ENCODE results near the gene CX3CR1.
A peak's percentile ranks its signal among the peaks of the same experiment; 100 is the strongest.

CX3CR1 gene

GRCh38 chr3:39271363-39271914, 8.4 kb downstream of the CX3CR1 start:
- TF ChIP-seq CTCF (IDR thresholded peaks at IDR 0.05; ENCODE audit: low read depth, low read length) = no peak
- TF ChIP-seq EZH2phosphoT487 (IDR thresholded peaks at IDR 0.05; ENCODE audit: low read depth) = no peak
- no peaks in the 10 kb centered on the region for H4K20me1 ChIP-seq (ENCODE audit: insufficient read depth, low read length)
- H3K27ac ChIP-seq (ENCODE audit: low read length) = no peak overlapping the region
- H3K4me2 ChIP-seq (ENCODE audit: low read length) = peak overlapping the region; percentile 2; the same call in 1 of the 2 replicates
- H2AFZ ChIP-seq (ENCODE audit: low read depth, low read length) = no peak overlapping the region
- no peaks in the 10 kb centered on the region for H3K79me2 ChIP-seq (ENCODE audit: low read length)
- H3K4me1 ChIP-seq (ENCODE audit: low read length) = peaks cover 18% of the 10 kb centered on the region
- H3K9ac ChIP-seq (ENCODE audit: low read length) = no peak overlapping the region
- peaks cover 7% of the 10 kb centered on the region for H3K27me3 ChIP-seq (ENCODE audit: low read depth, low read length)
- no peaks in the 10 kb centered on the region for H3K36me3 ChIP-seq (replicated peaks; ENCODE audit: low read depth, low read length)
- no peaks in the 10 kb centered on the region for H3K9me3 ChIP-seq (ENCODE audit: insufficient read depth, low read length)
- H3K4me3 ChIP-seq (ENCODE audit: low read length) = no peak overlapping the region

- Histone ChIP-seq H3K27ac (ENCODE audit: low read length) (no peak overlapping the region), H3K4me3 (ENCODE audit: low read length) (no peak overlapping the region), H4K20me1 (ENCODE audit: insufficient read depth, low read length) (no peaks in the 10 kb centered on the region), H3K27me3 (ENCODE audit: low read depth, low read length) (0 out of 2 replicates have a peak, but pooled peaks cover 4% of the 10 kb centered on the region), H3K4me1 (ENCODE audit: low read length) (peaks cover 18% of the 10 kb centered on the region), H3K9me3 (ENCODE audit: insufficient read depth, low read length) (no peaks in the 10 kb centered on the region), H3K4me2 (ENCODE audit: low read length) (no peak overlapping the region), H2AFZ (ENCODE audit: low read depth, low read length) (no peak overlapping the region), H3K36me3 (replicated peaks; ENCODE audit: low read depth, low read length) (no peaks in the 10 kb centered on the region), H3K9ac (ENCODE audit: low read length) (no peak overlapping the region), H3K79me2 (ENCODE audit: low read length) (no peaks in the 10 kb centered on the region)
- no peak for TF ChIP-seq CTCF (IDR thresholded peaks at IDR 0.05; ENCODE audit: low read depth, low read length)
These were observed 10.3 kb downstream of the CX3CR1 start for GRCh38 chr3:39269528-39269927.

- Histone ChIP-seq H3K4me2 (ENCODE audit: low read length) (no peak overlapping the region), H2AFZ (ENCODE audit: low read depth, low read length) (no peak overlapping the region), H3K9ac (ENCODE audit: low read length) (no peak overlapping the region), H3K9me3 (ENCODE audit: insufficient read depth, low read length) (no peaks in the 10 kb centered on the region), H3K4me1 (ENCODE audit: low read length) (peaks cover 18% of the 10 kb centered on the region), H3K27me3 (ENCODE audit: low read depth, low read length) (peaks cover 14% of the 10 kb centered on the region; the same call in 1 of the 2 replicates), H3K36me3 (replicated peaks; ENCODE audit: low read depth, low read length) (no peaks in the 10 kb centered on the region), H3K79me2 (ENCODE audit: low read length) (no peaks in the 10 kb centered on the region), H3K4me3 (ENCODE audit: low read length) (no peak overlapping the region), H4K20me1 (ENCODE audit: insufficient read depth, low read length) (no peaks in the 10 kb centered on the region), H3K27ac (ENCODE audit: low read length) (no peak overlapping the region)
- TF ChIP-seq CTCF (IDR thresholded peaks at IDR 0.05; ENCODE audit: low read depth, low read length) (no peak), EZH2phosphoT487 (IDR thresholded peaks at IDR 0.05; ENCODE audit: low read depth) (no peak)
These were observed 11.3 kb downstream of the CX3CR1 start for GRCh38 chr3:39268549-39268900.

GRCh38 chr3:39267631-39268548, 11.9 kb downstream of the CX3CR1 start:
- Histone ChIP-seq H3K4me2 (ENCODE audit: low read length) (no peak overlapping the region), H2AFZ (ENCODE audit: low read depth, low read length) (no peak overlapping the region)
- TF ChIP-seq CTCF (IDR thresholded peaks at IDR 0.05; ENCODE audit: low read depth, low read length) (no peak), EZH2phosphoT487 (IDR thresholded peaks at IDR 0.05; ENCODE audit: low read depth) (no peak)

More at GRCh38 chr3:39267631-39268548, 11.9 kb downstream of the CX3CR1 start:
- Histone ChIP-seq H3K4me3 (ENCODE audit: low read length) (no peak overlapping the region), H3K4me1 (ENCODE audit: low read length) (peaks cover 16% of the 10 kb centered on the region), H3K9ac (ENCODE audit: low read length) (no peak overlapping the region), H3K27ac (ENCODE audit: low read length) (no peak overlapping the region), H3K79me2 (ENCODE audit: low read length) (no peaks in the 10 kb centered on the region), H3K27me3 (ENCODE audit: low read depth, low read length) (peaks cover 18% of the 10 kb centered on the region; the same call in 1 of the 2 replicates), H3K9me3 (ENCODE audit: insufficient read depth, low read length) (no peaks in the 10 kb centered on the region), H4K20me1 (ENCODE audit: insufficient read depth, low read length) (no peaks in the 10 kb centered on the region), H3K36me3 (replicated peaks; ENCODE audit: low read depth, low read length) (no peaks in the 10 kb centered on the region)
